Central memory CD4-positive, alpha-beta T cell (primary cell): ENCODE results near the gene WSCD1.

Experiments
- DNase-seq: peaks from one replicate; pipeline ENCODE4 v3.0.0; 2022

The WSCD1 gene

GRCh38 chr17:6086603-6087400 is 16.6 kb downstream of the WSCD1 start:
- no peak for DNase-seq

- DNase-seq, result no peak
Measured at GRCh38 chr17:6088141-6088540, 18.0 kb downstream of the WSCD1 start.

- DNase-seq, result no peak
Measured at GRCh38 chr17:6090253-6090652, 20.1 kb downstream of the WSCD1 start.

GRCh38 chr17:6092182-6092902 is 22.2 kb downstream of the WSCD1 start:
- no peak for DNase-seq

- DNase-seq, result no peak
Measured at GRCh38 chr17:6092903-6093468, 22.8 kb downstream of the WSCD1 start.

- DNase-seq, result no peak
Measured at GRCh38 chr17:6094453-6094852, 24.3 kb downstream of the WSCD1 start.

- DNase-seq, result no peak
Measured at GRCh38 chr17:6094926-6095325, 24.7 kb downstream of the WSCD1 start.

- no peak for DNase-seq
Measured at GRCh38 chr17:6095501-6095900, 25.3 kb downstream of the WSCD1 start.

- DNase-seq, result no peak
Measured at GRCh38 chr17:6096201-6097004, 26.2 kb downstream of the WSCD1 start.

- DNase-seq, result no peak
Measured at GRCh38 chr17:6097005-6097279, 26.8 kb downstream of the WSCD1 start.

- DNase-seq, result no peak
Measured at GRCh38 chr17:6098050-6098822, 28.1 kb downstream of the WSCD1 start.

GRCh38 chr17:6098823-6099180 is 28.6 kb downstream of the WSCD1 start:
- DNase-seq, result no peak

GRCh38 chr17:6099492-6099891 is 29.3 kb downstream of the WSCD1 start:
- DNase-seq, result no peak

GRCh38 chr17:6100146-6100545 is 30.0 kb downstream of the WSCD1 start:
- no peak for DNase-seq

GRCh38 chr17:6100891-6101500 is 30.8 kb downstream of the WSCD1 start:
- DNase-seq, result no peak

GRCh38 chr17:6101706-6102105 is 31.5 kb downstream of the WSCD1 start:
- no peak for DNase-seq

- DNase-seq, result no peak
Measured at GRCh38 chr17:6102615-6103014, 32.4 kb downstream of the WSCD1 start.

- no peak for DNase-seq
Measured at GRCh38 chr17:6104956-6105648, 34.9 kb downstream of the WSCD1 start.

GRCh38 chr17:6105649-6106007 is 35.4 kb downstream of the WSCD1 start:
- no peak for DNase-seq

GRCh38 chr17:6106212-6106611 is 36.0 kb downstream of the WSCD1 start:
- DNase-seq, result no peak

GRCh38 chr17:6107791-6108190 is 37.6 kb downstream of the WSCD1 start:
- DNase-seq, result no peak

- no peak for DNase-seq
Measured at GRCh38 chr17:6108382-6108781, 38.2 kb downstream of the WSCD1 start.
